ENCODE data around the gene C6orf163. TPM values are rescaled to one million over a fixed set of nuclear protein-coding genes. Genes with fewer than 3 reads are reported as not detected.

The C6orf163 gene
- total and polyA plus RNA-seq, 10 of the 15 experiments (the other 5 are each of a cell fraction or from before 2014, with no cell fraction given) = 0.56 to 3.7 (median 1.2) TPM

DNA sequence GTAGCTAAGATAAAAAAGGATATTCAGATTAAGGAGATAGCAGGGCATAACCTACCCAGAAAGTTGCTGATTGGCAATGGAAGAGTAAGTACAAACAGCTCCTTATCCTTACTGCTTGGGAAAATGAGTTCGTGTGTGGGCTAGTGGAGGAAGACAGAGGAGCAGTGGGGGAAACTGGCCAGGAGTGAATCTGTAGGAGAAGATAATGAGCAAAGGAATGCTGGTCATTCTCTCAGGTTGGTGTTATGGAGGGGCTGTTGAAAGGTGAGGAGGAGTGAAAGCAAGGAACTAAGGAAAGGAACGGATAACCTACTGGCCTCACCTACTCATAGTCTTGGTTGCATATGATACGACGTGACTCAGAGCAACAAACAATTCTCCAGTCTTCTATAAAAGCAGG is 8.2 kb upstream of the C6orf163 start:
- BruUV-seq (replicated peaks) = no TSS peak
- CTCF ChIA-PET = interaction anchor here (0.7 kb wide), 3 partner anchors 16 to 258 kb away, joined by 3 read pairs; no protein-coding TSS in a partner anchor
- POLR2A ChIA-PET = no interaction called here
- TF ChIP-seq MYB (IDR thresholded peaks at IDR 0.05; ENCODE audit: borderline replicate concordance, low read depth, low read length) (no peak), ESRRA (IDR thresholded peaks at IDR 0.05; ENCODE audit: low read length) (no peak), HCFC1 (IDR thresholded peaks at IDR 0.05; ENCODE audit: low read length) (no peak), MEF2A (IDR thresholded peaks at IDR 0.05; ENCODE audit: insufficient read depth, low read depth, low read length) (no peak), TCF12 (IDR thresholded peaks at IDR 0.05; ENCODE audit: low read depth, low read length) (no peak), KLF5 (IDR thresholded peaks at IDR 0.05; ENCODE audit: partially characterized antibody) (no peak), SREBF2 (IDR thresholded peaks at IDR 0.05; ENCODE audit: low read length) (no peak), NR2F1 (conservative IDR thresholded peaks at IDR 0.05) (no peak), FOS (IDR thresholded peaks at IDR 0.05; ENCODE audit: borderline replicate concordance, extremely low read depth, insufficient read length) (no peak), SMAD1 (IDR thresholded peaks at IDR 0.05; ENCODE audit: low read depth, partially characterized antibody) (no peak)
- TF ChIP-seq, protein P1, sequence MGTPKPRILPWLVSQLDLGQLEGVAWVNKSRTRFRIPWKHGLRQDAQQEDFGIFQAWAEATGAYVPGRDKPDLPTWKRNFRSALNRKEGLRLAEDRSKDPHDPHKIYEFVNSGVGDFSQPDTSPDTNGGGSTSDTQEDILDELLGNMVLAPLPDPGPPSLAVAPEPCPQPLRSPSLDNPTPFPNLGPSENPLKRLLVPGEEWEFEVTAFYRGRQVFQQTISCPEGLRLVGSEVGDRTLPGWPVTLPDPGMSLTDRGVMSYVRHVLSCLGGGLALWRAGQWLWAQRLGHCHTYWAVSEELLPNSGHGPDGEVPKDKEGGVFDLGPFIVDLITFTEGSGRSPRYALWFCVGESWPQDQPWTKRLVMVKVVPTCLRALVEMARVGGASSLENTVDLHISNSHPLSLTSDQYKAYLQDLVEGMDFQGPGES (IDR thresholded peaks at IDR 0.05) = no peak
- TF ChIP-seq, protein P2, sequence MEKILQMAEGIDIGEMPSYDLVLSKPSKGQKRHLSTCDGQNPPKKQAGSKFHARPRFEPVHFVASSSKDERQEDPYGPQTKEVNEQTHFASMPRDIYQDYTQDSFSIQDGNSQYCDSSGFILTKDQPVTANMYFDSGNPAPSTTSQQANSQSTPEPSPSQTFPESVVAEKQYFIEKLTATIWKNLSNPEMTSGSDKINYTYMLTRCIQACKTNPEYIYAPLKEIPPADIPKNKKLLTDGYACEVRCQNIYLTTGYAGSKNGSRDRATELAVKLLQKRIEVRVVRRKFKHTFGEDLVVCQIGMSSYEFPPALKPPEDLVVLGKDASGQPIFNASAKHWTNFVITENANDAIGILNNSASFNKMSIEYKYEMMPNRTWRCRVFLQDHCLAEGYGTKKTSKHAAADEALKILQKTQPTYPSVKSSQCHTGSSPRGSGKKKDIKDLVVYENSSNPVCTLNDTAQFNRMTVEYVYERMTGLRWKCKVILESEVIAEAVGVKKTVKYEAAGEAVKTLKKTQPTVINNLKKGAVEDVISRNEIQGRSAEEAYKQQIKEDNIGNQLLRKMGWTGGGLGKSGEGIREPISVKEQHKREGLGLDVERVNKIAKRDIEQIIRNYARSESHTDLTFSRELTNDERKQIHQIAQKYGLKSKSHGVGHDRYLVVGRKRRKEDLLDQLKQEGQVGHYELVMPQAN (conservative IDR thresholded peaks at IDR 0.05) = no peak
- TF ChIP-seq, protein P3, sequence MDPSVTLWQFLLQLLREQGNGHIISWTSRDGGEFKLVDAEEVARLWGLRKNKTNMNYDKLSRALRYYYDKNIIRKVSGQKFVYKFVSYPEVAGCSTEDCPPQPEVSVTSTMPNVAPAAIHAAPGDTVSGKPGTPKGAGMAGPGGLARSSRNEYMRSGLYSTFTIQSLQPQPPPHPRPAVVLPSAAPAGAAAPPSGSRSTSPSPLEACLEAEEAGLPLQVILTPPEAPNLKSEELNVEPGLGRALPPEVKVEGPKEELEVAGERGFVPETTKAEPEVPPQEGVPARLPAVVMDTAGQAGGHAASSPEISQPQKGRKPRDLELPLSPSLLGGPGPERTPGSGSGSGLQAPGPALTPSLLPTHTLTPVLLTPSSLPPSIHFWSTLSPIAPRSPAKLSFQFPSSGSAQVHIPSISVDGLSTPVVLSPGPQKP (IDR thresholded peaks at IDR 0.05; ENCODE audit: low read depth, low read length) = no peak
- in situ Hi-C loops (cut with MboI) = no loop called here
- DNase-seq (ENCODE audit: low read depth, low spot score) = no peak
- Histone ChIP-seq H3K79me2 (ENCODE audit: control insufficient read depth, insufficient read depth, low read length) (no peaks in the 10 kb centered on the region), H3K36me3 (ENCODE audit: control insufficient read depth in 2 of 2, insufficient read depth in 2 of 2, low read length in 1 of 2) (no peaks in the 10 kb centered on the region; a peak in 1 of 4 replicates), H3K9me3 (replicated peaks; ENCODE audit: control insufficient read depth, insufficient read depth, low read length) (no peaks in the 10 kb centered on the region), H3K4me1 (ENCODE audit: control insufficient read depth, insufficient read depth, low read length) (no peaks in the 10 kb centered on the region), H4K20me1 (ENCODE audit: control insufficient read depth, insufficient read depth) (no peaks in the 10 kb centered on the region), H3K9ac (ENCODE audit: control insufficient read depth, insufficient read depth, low read length) (no peak overlapping the region), H3K4me3 (no peak overlapping the region), H3K4me2 (ENCODE audit: control insufficient read depth, insufficient read depth) (no peak overlapping the region), H3K27me3 (replicated peaks in 1 of 2; ENCODE audit: control insufficient read depth in 2 of 2, insufficient read depth in 2 of 2, low read length in 1 of 2) (no peaks in the 10 kb centered on the region), H2AFZ (ENCODE audit: control insufficient read depth, low read depth, low read length) (no peak overlapping the region), H3K27ac (ENCODE audit: control insufficient read depth, insufficient read depth) (no peak overlapping the region)
- ATAC-seq = no peak
- intact Hi-C loops (cut with micrococcal nuclease; ENCODE audit: unreplicated experiment) = no loop called here
- no peak for FAIRE-seq
- SMC1A ChIA-PET (ENCODE audit: uncharacterized antibody, unreplicated experiment) = interaction anchor here (0.6 to 1.0 kb wide), 2 partner anchors 8 to 249 kb away, joined by 4 read pairs; partner anchors contain the start of gene C6orf163
- WGBS (ENCODE audit: insufficient coverage, insufficient replicate concordance, low lambda C conversion rate, missing lambda C conversion rate) = 98% methylated on average over 4 of the region's 4 CpGs
- RAD21 ChIA-PET (ENCODE audit: unreplicated experiment) = no interaction called here
